Mesenteric fat pad (tissue), 1 donor: Measurements from ENCODE around the gene HLA-DMA. TPM values are rescaled to one million over a fixed set of nuclear protein-coding genes. Genes with fewer than 3 reads are reported as not detected.

Source experiments
- DNase-seq: peaks from one replicate; pipeline ENCODE4 v3.0.0-alpha.2; 2020; ENCODE audit warnings: low spot score
- total RNA-seq: library from RNA; stranded (reverse); fragmentation: NEBNext Ultra II Directional; extraction: Animal tissue kit (Norgen Biotek cat#: 25700); gene quantifications from one replicate; pipeline ENCODE4 v1.2.1, GENCODE V29; 2021
- donor health status: DM: yes; HTN: yes; CAD: no.

HLA-DMA gene
- total RNA-seq, 1 donor from 2014 or later = 42.9 TPM

DNA sequence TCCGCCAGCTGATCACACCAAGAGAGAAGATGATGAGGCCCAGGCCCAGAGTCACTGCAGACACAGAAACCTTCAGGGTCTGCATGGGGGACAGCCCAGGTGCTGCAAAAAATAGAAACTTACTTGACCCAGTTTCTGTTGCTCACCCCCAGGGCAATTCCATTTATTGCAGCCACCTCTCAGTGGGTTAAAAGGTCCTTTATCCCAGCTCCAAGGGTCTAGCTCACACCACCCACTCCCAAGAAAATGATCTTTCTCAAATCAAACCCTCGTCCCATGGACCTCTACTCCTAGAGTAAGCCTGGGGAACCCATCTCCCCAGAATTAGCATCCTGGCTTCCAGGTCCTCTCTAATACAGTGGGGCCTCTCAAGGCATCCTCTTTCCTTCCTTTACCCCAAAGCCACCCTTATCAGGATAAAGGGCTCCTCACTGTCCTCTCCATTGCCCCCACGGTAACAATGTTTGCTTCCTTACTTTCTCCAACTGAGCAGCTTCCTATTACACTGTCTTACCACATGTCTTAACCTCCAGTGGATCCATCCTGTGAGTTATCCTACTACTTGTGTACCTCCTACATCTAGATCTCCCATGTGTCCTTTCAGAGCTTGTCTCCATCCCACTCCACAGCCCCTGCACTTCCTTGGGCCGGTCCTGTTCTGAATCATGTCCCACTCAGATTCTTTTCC is 17.2 kb downstream of the HLA-DMA start:
- no peak for DNase-seq

DNA sequence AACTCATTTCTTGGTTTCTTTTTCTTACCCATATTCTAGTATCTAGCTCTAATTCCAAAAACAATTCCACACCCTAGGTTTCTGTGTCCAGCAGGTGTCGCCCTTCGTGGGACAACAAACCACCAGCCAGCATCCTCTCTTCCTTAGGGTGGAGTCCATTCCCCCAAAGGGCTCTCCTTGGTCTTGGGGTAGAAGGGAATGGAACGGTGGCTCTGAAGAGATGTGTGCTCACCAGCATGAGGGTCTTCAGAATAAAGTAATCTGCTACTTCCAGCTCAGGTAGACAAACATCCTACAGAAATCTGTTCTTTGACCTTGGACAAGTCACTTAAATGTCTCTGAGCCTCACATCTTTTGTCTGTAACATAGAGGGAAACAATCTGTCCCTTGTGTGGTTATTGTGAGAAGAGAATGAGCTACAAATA is 19.2 kb downstream of the HLA-DMA start:
- DNase-seq = no peak

DNA sequence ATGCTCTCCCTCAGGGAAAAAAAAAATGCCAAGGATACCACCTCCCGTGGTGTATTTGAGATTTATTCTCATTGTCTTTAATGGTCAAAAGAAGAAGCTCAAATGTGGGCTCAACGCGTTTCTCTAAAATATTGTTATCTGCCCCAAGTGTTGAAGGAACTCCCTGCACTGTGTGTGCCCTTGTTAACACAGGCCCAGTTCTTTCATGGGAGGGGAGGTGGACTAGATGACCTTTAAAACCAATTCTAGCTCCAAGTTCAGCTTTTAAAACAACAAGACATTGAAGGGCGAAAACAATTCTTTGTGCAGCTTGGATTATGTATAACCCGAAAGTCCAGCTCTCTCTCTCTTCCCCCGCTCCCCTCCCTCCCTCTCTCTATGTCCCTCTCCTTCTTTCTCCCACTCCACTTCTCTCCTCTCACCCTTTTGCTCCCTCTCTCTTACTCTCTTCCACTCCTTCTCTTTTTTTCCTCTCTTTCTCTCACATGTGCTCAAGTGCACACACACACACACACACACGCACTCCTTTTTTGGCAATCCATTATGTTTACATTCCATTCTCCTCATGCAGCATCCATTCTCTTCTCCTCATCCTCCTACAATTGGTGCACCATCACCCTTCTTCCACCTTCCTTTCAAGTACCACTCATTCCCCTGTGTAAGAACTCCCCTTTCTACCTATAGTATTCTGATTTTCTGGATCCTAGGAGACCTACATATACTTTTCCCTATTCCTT is 20.6 kb downstream of the HLA-DMA start:
- no peak for DNase-seq

DNA sequence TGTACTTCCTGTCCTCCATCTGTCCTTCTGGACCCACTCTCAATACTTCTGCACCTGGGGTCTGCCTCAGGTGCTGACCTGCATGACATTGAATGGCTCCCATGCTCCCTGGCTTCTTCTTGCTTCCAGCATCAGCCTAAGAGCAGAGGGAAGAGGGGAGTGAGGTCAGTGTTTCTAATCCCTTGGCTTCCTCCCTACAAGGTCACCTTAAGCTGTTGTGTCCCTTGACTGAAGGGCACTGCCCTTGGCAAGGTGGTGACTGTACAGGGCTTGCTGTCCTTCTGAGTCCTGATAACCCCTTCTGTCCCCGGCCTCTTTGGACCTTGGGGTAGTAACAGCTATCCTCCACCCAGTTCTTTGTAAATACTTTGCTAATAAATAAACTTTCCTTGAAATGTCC is 21.7 kb downstream of the HLA-DMA start:
- DNase-seq = no peak

DNA sequence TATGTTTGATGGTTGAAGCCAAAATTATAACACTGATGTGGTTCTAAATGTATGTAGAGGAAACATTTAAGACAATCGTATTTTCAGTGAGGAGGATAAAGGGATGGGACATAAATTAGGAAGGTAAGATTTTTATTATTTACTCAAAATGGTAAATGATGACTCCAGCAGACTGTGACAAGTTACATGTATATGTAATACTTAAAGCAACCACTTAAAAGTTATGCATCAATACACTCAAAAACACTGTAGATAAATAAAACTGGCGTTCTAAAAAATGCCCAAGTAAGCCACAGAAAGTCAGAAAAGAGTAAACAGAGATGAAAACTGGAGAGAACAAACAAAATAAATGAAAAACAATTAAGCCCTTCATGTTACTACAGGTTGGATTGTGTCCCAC is 30.8 kb downstream of the HLA-DMA start:
- DNase-seq = no peak

- no peak for DNase-seq
These were observed 32.2 kb downstream of the HLA-DMA start for GRCh38 chr6:32920715-32921114.

DNA sequence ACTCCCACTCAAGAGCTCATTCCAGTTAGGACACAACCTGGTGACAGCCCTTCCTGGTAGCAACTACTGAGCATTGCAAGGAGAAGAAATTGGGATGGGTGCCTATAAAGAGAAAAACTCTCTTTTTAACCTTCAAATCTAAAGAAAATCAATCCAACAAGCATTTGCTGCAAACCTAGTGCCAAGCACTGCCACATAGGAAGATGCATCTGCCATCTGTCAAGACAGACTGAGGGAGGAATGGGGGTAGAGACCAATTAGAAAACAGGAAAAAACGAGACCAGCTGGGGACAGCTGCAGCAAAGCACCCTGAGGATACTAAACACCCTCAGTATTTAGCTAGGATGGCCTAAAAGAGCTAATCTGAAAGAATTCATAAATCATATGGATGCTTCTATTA is 39.9 kb downstream of the HLA-DMA start:
- DNase-seq = no peak

GRCh38 chr6:32908897-32909296 is 44.0 kb downstream of the HLA-DMA start:
- DNase-seq = no peak

DNA sequence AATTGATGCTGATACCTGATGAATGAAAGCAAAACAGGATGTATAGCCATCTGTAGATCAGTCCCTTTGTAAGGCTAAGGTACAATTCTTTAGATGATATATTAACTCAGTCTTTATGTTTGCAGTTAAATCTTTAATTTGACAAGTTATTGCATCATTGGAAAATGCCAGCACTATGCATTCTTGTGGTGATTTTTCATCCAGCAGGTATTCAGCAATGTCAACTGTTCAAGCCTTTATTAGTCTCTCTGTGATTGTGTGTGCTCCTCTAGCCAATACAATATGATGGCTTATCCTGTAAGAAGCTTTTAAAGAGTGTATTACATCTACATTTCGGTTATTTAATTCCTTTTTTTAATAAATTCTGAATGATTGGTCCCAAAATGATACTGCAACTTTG is 46.4 kb downstream of the HLA-DMA start:
- no peak for DNase-seq

DNA sequence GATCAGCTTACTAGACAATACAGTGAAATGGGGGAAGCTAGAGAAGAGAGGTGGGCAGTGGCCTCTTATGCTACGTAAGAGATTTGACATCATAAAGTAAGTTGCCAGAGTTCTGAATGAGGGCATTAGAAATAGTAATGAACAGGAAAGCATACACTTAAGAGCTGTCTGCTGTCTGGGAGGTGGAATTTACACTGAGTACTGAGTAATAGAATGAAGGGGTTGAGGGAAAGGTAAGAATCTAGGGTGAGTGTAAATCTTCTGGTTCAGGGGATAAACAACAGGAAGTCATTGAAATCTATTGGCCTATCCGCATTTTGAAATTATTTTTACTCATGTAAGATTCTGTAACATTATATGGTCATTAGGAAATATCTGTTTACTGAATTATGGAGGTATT is 47.8 kb downstream of the HLA-DMA start:
- no peak for DNase-seq

- no peak for DNase-seq
These were observed 48.9 kb downstream of the HLA-DMA start for GRCh38 chr6:32903952-32904351.

Other genes starting within 250 kb of the HLA-DMA start
- gene HLA-DQA2, start 211.7 kb downstream of the HLA-DMA start, total RNA-seq = 1.5 TPM
- 3.0 TPM for gene HLA-DQB2, start 189.6 kb downstream of the HLA-DMA start, total RNA-seq
- not detected for gene HLA-DOB, start 136.1 kb downstream of the HLA-DMA start, total RNA-seq
- gene TAP2, start 114.4 kb downstream of the HLA-DMA start, total RNA-seq = 45.8 TPM
- gene PSMB8, start 109.0 kb downstream of the HLA-DMA start, total RNA-seq = 46.4 TPM
- gene TAP1, start 99.4 kb downstream of the HLA-DMA start, total RNA-seq = 41.6 TPM
- gene PSMB9, start 98.9 kb downstream of the HLA-DMA start, total RNA-seq = 28.9 TPM
- 12.3 TPM for gene HLA-DMB, start 12.1 kb downstream of the HLA-DMA start, total RNA-seq
- gene BRD2, start 15.5 kb upstream of the HLA-DMA start, total RNA-seq = 132 TPM
- gene HLA-DOA, start 56.5 kb upstream of the HLA-DMA start, total RNA-seq = 5.0 TPM
- gene HLA-DPA1, start 120.6 kb upstream of the HLA-DMA start, total RNA-seq = 82.5 TPM
- 52.5 TPM for gene HLA-DPB1, start 122.9 kb upstream of the HLA-DMA start, total RNA-seq
- 0.67 TPM for gene COL11A2, start 239.4 kb upstream of the HLA-DMA start, total RNA-seq
- 35.8 TPM for gene RXRB, start 247.6 kb upstream of the HLA-DMA start, total RNA-seq
- gene SLC39A7, start 247.8 kb upstream of the HLA-DMA start, total RNA-seq = 109 TPM